NCI-H1694 (cell line): ENCODE measurements around the gene ULBP2.
"Not testable (repeated sequence)": the region's sequence is repeated elsewhere in the genome, so short reads cannot be mapped to it uniquely, and the experiment has no call there.

ENCODE experiments used
- DNase-seq: peaks from one replicate; lab custom pipeline; 2025; lab: John Stamatoyannopoulos, UW

The ULBP2 gene

DNA sequence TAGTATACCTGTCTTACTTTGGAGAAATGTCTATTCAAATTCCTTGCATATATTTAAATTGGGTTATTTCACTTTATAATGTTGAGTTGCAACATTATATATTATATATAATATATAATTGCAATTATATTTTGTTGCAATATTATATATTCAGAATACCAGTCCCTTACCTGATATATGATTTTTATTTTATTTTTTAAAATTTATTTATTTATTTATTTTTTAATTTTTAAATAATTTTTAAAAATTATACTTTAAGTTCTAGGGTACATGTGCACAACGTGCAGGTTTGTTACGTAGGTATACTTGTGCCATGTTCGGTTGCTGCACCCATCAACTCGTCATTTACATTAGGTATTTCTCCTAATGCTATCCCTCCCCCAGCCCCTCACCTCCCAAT is 14.8 kb upstream of the ULBP2 start:
- DNase-seq = not testable (repeated sequence)

DNA sequence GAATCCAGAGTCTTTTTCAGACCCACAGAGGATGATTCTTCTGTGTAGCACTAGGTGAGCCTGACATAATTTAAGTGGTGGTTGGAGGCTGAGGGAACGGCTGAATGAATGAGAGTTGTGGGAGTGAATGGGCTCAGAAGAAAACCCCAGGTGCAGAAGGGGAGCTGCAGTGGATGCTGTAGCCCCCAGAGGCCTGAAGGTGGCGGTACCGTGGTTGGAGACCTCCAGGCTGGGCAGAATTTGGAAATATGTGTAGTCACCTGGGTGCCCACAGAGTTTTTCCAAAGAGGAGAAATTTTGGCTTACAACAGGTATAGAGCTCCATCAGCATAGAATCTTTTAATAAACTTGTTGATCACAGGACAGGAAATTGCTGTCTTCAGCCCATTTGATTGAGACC is 12.4 kb upstream of the ULBP2 start:
- no peak for DNase-seq

DNA sequence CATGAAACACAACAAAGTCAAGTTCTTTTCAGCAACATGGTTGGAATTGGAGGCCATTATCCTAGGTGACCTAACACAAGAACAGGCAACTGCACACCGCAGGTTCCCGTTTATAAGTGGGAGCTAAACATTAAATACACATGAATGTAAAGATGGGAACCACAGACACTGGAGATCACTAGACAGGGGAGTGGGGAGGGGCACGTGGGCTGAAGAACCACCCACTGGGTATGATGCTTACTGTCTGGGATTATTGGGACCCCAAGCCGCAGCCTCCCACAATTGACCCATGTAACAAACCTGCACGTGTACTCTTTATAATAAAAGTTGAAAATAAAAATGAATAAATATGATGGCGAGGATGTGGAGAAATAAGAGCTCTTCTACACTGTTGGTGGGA is 10.3 kb upstream of the ULBP2 start:
- DNase-seq = no peak

DNA sequence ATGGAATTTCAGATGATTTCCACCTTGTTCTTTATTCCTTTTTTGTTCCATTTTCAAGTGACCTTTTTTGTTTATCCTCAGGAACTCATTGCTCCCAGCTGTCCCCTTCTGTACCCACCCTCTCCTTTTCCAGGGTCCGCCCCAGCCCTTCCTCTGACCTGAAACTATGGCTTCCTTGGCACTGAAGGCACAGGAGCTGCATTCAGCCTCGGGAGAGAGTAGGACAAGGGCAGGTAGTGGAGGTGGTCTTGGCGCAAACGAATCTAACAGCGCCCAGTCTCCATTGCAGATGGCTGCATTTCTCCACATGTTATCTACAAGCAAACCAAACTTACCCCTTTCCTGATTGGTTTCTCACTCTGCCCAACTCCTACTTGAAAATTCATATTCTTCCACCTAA is 8.8 kb upstream of the ULBP2 start:
- DNase-seq = no peak

DNA sequence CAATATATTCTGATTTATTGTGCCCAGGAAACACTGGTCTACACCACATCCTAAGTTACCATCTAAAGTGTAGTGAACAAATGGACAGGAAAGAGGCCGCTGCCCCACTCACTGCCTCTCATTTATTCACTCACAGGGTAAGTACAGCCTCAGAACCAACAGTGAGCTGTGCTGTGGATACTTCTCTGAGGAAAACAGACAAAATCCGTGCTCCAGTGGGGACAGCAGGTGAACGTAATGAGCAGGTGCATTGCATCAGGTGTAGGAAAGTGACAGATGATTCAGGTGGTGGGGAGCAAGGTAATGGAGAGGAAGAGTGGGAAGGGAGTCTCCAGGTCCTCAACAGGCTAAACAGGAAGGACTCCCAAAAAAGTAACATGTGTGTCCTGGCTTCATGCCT is 8.4 kb upstream of the ULBP2 start:
- no peak for DNase-seq

DNA sequence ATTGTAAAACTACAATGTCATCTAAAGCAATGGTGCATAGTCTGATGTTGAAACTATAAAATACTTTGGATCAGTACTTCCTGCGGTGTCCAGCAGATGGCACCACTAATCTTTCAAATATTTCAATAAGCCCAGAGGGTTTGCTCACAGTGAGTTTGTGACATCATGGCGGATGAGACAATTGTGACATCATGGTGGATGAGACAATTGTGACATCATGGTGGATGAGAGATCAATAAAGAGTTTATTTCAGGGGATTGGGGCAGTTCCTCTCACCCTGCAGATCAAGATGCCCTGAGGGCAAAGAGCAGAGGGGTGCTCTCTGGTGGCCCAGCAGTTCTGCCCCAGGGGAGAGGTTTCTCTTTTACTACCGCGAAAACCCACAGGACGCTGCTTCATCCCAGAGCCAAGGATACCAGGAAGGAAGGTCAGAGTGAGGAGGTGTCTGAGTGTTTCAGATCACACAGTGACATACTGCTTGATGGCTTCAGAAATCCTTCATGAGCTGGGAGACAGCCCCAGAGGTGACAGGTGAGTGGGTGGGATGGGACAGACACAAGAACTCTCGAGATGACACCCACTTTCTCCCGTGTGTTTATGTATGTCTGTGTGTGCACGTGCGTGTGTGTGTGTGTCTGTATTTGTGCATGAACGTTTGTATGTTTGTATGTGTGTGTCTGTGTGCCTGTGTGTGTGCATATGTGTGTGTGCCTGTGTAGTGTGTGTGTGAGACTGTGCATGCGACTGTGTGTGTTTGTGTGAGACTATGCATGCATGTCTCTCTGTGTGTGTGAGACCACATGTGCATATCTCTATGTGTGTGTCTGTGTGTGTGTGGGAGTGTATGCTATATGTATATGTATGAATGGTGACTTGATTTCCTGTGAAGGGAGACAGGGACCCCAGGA is 7.3 kb upstream of the ULBP2 start:
- DNase-seq = peak; percentile 83

DNA sequence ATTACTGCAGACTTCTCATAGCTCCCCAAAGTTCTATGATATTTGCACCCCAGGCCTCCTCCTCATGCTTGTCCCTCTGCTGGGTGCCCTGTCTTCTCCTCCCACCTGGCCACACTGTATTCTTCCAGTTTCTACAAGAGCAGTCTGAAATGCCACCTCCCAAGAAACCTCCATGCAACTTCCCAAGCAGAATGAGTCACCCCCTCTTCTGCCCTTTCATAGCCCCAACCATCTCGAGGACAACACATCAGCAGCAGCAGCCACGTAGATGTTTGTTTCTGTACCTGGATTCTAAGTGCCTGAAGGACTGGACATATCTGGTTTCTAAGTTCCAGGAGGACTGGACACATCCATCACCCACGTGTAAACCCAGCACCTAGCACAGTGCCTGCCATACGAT is 6.6 kb upstream of the ULBP2 start:
- no peak for DNase-seq

DNA sequence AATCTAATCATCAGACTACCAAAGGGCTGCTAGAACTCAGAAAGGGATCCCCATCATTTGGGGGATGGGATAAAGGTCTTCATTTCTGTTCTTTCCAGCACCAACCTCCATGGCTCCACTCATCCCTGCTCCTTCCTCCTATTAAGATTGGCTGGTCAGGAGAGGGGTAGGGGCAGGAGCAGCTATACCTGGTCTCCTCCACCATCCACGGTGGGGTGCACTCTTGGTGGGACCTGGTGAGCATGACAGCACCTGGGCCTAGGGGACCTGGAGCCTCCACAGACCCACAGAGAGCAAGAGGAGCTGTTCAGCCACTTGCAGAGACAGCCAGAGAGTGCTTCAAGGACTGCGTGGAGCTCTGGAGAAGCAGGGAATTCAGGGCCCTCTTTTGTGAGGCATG is 6.1 kb upstream of the ULBP2 start:
- DNase-seq = no peak

DNA sequence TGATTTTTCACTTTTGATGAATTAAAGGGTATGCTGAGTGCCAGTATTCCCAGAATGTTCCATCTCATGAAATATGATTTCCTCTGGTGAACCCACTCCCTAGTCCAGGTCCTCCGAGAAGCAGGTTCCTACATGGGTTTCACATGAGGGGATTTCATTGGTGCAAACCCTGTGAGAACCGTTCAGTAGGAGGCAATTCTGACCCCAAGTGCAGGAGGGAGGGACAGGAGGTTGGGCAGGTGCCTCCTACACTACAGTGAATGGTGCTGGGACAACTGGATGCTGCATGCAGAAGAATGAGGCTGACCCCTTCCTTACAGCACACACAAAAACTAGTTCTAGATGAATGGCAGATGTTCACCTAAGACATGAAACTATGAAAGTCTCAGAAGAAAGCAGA is 5.1 kb upstream of the ULBP2 start:
- DNase-seq = no peak

DNA sequence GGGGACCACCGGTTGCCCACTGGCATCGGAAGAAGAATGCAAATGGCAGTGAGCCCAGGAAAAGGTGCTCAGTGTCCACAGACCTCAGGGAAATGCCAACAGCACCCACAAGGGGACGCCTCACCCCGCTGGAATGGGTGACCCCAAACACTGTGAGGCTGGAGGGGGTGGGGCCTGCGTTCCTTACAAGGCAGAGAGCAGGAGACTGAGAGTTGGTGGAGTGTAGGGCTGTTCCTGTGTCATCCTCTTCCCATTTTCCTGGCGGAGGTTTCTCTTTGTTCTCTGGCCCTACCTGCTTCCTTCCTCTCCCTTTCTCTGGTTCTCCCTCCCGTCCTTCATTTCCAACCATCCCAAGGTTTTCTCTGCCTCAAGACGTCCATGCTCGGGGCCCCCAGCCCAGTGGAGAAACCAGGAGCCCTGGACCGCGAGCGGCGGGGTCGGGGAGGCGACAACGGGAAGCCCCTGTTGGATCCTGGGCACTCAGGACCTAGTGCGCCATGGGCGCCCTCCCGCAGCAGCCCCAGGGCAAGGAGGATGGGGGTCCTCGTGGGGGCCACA is 3.7 kb upstream of the ULBP2 start:
- DNase-seq = not testable (repeated sequence)

DNA sequence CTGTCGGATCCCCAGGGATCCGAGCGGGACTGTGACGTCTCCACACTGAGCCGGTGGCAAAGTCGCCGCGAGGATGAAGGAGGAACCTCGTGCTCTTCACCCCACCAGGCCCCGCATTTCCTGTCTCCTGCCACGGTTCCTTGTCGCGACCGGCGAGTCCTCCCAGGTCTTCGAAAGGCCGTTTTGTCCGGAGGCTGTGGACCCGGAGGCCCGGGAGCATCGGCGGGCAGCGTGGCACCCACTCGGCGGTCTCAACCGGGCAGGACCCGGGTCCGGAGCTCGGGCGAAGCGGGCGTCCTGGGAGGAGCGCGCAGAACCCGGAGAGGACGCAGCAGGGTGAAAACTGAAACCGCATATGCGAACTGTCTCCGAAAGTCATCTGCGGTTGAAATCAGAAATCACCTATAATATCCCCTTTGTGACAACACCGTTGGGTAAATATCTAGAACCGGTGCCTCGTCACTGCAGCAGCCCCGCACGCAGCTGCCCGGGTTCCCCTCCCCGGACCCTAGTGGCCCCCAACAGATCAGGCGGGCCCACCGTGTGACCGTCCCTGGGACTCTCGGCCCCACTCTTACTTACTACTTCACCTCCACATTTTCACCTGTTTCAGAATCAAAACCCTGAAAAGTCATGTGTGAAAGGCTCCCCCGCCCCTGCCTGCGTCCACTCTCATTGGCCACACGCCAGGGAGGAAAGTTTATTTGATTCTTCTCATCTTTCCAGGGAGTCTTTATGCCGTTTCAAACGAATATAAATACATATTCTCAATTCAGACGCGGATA is 3.1 kb upstream of the ULBP2 start:
- DNase-seq = no peak

DNA sequence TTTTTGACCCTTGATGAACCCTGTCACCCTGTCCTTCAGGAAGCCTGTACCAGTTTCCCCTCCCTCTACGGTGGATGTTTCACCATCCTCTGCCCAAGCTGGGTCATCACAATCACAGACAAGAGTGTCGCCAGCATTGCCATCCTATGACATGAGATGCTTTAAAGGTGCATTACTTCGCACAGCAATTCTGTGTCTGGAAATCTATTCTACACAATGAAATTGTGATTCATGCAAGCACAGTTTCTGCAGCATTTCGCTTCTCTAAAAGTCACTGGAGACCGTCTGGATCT is 2.5 kb upstream of the ULBP2 start:
- no peak for DNase-seq

DNA sequence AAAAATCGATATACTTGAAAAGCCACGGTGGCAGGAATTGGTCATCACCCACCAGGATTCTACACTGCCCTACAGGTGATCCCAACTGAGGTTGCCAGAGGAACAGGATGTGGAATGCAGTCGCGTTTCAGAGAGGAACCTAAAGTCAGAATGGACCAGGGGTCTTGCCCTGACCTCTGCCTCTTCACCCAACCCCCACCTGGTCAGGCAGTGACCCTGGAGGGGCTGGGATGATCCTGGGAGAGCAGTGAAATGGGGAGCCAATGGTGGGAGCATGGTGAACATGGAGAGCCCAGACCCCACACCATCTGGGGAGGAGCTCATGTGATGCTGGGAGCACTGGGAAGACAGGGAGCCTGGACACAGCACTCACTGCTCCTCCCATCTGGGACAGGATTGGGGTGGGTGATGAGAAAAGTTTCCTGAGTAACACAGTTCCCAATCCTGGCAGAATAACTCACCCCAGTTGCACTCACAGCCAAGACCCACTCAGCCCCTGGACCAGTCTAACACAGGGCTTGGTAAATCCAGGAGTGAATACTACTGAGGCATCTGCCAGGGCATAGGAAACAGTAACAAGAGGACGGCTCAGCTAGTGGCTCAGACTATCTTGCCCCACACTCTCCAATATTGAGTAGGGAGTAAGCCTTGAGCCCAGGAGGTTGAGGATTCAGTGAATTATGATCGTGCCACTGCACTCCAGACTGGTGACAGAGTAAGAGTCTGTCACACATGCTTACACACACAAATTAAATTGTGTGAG is 1.7 kb upstream of the ULBP2 start:
- no peak for DNase-seq

DNA sequence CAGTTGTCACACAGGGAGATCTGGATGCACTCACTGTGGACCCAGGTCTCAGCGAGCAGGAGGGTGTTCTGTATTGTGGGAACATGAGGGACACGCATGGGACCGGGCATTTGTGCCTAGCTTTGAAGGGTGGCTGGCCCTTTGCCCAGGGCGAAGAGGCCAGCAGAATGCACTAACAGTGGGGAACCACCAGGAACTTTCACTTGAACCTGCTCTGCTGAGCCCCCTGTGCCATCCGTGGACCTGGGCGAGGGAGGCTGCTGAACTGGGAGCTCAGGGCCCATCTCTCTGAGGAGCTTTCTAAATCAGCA is 1.2 kb upstream of the ULBP2 start:
- DNase-seq = no peak

DNA sequence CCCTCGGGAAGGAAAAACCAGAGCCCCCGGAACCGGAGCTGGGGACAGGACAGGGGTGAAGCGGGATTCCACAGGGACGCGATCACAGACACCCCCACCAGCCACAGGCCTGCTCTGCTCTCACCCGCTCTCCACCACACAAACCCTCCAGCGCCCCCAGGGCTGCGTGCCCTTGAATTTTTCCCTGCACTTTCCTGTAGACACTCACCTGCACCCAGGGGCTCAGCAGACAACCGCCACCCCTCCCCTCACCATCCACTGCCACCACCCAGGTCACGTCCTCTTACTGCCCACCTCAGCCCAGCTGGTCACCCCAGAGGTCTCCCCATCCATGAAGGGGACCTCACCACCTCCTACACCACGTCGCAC is 631 bp downstream of the ULBP2 start:
- DNase-seq = no peak

DNA sequence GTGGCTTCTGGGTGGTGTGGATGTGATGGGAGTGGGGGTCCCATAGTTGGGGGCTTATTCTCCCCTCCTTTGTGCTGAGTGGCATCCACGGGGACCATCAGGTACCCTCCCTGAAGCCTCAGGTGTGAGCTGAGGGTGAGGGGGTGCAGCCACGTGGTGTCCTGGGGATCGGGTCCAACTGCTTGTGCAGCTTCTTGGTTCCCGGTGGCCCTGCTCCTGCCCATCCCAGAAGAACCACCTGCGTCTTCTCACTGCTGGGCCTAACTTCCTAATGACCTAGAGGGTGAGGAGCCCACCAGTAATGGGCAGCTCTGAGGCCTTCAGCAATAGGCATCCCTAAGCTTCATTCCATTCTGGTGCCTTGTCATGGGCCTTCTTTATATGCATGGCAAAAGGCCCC is 1.5 kb downstream of the ULBP2 start:
- not testable (repeated sequence) for DNase-seq

DNA sequence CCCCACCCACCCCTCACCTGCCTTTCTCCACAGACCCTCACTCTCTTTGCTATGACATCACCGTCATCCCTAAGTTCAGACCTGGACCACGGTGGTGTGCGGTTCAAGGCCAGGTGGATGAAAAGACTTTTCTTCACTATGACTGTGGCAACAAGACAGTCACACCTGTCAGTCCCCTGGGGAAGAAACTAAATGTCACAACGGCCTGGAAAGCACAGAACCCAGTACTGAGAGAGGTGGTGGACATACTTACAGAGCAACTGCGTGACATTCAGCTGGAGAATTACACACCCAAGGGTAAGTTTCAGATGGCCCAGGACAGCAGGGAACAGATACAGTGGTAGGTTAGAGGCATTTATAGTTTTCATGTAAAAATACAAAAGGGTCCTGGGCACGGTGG is 3.5 kb downstream of the ULBP2 start:
- DNase-seq = not testable (repeated sequence)

DNA sequence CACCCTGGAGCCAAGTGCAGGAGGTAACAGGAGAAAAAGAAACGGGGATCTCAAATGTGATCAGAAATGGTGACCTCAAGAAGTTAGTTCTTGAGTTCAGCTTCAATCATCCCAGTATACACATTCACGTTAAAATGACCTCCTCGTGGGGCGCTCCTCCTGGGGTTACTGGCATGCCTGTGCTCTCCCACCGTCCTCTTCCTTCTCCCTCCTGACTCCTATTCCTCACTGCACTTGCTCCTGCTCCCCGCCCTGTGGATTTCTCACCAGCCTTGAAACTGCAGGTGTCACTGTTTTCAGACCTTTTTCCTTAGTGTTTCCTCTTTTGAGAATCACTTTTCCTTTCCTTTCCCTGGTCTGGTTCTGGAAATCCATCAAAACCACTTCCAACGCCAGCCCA is 4.8 kb downstream of the ULBP2 start:
- DNase-seq = not testable (repeated sequence)

DNA sequence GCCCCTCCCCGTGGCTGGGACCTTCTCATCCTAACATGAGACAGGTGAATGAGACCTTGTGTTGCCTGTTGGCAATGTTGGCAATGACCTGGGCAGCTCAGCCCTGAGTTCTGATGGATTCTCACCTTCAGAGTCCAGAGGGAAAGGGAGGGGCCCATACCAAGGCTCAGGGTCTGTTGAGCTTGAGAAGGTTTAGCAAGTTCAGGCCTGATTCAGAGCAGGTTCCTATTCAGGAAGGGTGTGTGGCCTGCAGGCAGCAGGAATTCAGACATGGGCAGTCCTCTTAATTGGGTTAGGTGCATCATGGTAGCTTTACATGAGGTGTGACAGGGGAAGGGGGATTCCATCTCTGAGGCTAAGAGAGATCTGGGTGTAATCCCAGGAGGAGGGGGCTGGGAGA is 5.7 kb downstream of the ULBP2 start:
- not testable (repeated sequence) for DNase-seq

DNA sequence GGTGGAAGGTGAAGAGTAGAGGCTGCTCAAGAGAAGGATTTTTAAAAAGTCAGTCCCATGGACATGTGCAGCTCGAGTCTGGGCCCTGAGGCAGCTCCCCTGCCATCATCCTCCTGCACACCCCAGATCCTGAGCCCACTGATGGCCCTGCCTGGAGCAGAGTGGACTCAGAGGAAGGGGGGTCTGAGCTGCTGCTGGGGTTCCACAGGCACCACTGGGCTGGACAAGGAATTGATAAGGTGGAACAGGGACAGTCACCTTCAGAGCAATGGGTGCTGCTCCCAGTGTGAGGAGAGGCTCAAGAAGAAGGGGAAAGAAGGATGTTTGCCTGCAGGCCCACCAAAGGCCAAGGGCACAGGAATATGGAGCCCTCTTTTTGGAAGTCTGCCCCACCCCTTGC is 6.2 kb downstream of the ULBP2 start:
- DNase-seq = no peak

DNA sequence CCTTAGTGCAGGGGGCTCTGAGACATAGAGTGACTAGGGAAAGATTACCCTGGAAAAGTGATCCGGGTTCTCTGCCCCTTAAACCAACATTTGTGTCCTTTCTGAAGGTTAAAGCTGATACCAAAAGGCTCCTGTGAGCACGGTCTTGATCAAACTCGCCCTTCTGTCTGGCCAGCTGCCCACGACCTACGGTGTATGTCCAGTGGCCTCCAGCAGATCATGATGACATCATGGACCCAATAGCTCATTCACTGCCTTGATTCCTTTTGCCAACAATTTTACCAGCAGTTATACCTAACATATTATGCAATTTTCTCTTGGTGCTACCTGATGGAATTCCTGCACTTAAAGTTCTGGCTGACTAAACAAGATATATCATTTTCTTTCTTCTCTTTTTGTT is 6.8 kb downstream of the ULBP2 start:
- no peak for DNase-seq

DNA sequence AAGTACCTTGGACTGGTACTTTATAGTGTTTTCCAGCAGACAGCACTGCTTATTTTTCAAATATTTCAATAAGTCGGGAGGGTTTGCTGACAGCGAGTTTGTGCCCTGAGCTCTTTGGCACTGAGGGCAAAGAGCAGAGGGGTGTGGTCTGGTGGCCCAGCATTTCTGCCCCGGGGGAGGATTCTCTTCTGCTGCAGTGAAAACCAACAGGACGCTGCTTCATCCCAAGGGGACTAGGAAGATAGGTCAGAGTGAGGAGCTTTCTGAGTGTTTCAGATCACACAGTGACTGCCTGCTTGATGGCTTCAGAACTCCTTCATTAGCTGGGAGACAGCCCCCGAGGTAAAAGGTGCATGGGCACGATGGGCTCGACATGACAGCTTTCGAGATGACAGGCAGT is 8.6 kb downstream of the ULBP2 start:
- DNase-seq = no peak

DNA sequence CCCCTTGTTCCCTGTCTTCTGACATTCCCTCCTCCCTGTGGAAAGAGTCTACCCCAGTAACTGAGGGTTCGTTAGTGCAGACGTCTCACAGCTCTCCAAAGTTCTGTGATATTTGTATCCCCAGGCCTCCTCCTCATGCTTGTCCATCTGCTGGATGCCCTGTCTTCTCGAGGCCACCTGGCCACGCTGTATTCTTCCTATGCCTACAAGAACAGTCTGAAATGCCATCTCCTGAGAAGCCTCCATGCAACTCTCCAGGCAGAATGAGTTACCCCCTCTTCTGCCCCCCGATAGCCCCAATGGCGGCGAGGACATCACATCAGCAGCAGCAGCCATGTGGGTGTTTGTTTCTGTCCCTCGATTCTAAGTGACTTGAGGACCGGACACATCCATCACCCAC is 9.3 kb downstream of the ULBP2 start:
- DNase-seq = no peak
